SHP77 treated with DMSO at 0.1 percent for 48 hours (cell line): Measurements from ENCODE around the gene RAD52.

ENCODE experiments used
- DNase-seq: peaks from one replicate; lab custom pipeline; 2025; lab: John Stamatoyannopoulos, UW

The RAD52 gene

GRCh38 chr12:913919-914698 is 35.4 kb downstream of the RAD52 start:
- DNase-seq, result no peak

DNA sequence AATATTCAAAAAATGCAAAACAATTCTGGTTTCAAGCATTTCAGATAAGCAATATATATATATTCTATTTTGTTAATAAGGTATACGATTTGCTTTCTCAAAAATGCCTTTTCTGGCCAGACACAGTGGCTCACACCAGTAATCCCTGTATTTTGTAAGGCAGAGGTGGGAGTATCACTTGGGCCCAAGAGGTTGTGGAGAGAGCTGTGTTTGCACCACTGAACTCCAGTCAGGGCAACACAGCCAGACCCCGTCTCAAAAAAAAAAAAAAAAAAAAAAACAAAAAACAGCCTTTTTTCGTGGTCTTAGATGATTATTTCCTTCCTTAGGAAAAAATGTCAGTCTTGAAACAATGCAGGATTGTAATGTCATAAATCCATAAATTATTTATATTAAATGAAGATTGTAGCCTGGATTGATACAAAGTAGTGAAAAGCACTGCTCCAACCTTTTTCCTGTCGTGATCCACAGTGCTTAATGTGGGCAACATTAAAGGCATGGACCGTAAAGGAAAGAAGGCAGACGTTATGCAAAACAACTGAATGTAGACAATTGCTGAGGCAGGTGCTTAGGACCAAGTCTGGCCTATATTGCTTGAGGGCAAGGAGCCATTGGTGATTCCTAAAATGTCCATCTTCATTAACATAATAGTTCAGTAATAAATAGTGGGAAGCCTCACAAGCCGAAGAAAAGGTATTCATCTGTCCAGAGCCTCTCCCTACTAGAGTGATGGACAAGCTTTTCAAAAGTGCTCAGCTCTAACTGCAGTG is 36.8 kb downstream of the RAD52 start:
- DNase-seq, result no peak

GRCh38 chr12:911191-911826 is 38.2 kb downstream of the RAD52 start:
- no peak for DNase-seq

- no peak for DNase-seq
Measured at GRCh38 chr12:910416-910815, 39.1 kb downstream of the RAD52 start.

GRCh38 chr12:909861-910260 is 39.6 kb downstream of the RAD52 start:
- no peak for DNase-seq

DNA sequence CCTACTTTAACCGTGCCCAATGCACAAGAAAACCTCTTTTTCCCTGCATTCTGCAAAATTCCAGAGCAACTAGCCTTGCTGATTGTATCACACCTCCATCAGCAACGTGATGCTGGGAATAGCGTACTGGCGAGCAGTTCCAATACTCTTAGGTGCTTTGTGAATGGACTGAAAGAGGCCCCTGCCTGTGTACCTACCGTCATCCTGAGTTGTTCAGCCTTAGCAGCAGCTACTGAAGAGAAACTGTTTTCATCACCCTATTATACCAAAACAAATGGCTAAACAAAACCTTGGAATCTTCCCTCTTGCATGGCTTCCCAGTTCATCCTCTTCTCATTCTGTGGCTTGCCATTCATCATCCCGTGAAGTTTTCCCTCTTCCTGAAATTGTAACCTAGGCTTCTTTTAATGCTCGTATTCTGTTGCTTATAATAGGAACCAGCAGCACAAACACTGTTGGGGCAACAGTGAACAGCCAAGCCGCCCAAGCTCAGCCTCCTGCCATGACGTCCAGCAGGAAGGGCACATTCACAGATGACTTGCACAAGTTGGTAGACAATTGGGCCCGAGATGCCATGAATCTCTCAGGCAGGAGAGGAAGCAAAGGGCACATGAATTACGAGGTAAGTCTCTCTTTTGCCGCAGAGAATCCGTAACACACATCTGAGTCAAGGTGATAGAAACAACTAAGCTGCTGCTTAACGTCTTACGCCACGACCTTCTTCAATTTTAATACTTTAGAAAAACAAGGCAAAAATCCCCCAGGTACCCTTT is 41.9 kb downstream of the RAD52 start:
- no peak for DNase-seq

- DNase-seq, result no peak
Measured at GRCh38 chr12:906062-906585, 43.4 kb downstream of the RAD52 start.

- no peak for DNase-seq
Measured at GRCh38 chr12:905261-906031, 44.0 kb downstream of the RAD52 start.

DNA sequence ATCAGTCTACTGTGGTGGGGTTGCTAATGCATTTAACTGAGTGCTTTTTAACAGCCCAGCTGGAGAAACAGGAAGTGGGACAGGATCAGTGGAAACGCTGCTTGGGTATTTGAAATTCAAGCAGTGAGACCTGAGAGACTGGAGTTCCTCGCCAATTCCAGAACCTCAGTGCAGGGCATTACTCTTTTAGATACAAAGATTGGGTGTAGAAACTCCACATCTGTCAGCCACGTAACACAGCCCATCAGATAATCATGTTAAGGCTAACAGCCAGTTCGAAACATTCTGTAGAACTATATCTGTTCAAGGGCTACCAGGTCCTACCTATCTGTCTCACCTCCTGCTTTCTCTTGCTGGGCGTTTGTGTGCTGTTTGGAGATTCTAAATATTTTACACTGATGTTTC is 45.5 kb downstream of the RAD52 start:
- DNase-seq, result no peak

DNA sequence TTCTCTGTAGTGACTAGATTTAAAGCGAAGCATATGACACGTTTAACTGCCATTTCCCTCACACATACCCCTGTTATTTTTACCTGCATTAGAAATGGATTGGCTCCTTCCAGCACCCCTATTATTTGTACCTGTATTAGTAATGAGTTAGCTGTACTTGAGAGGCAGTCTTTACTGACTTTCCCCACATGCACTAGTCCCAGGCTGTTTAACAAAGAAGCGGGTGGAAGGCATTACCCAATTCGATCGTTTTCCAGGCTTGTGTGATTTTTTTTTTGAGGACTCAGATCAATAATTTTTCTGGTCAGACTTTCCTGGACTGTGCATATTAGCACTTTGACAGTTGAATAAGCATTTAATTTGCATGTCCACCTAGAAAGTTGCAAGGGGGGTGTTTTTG is 46.4 kb downstream of the RAD52 start:
- no peak for DNase-seq

GRCh38 chr12:902581-902980 is 46.9 kb downstream of the RAD52 start:
- DNase-seq, result no peak

DNA sequence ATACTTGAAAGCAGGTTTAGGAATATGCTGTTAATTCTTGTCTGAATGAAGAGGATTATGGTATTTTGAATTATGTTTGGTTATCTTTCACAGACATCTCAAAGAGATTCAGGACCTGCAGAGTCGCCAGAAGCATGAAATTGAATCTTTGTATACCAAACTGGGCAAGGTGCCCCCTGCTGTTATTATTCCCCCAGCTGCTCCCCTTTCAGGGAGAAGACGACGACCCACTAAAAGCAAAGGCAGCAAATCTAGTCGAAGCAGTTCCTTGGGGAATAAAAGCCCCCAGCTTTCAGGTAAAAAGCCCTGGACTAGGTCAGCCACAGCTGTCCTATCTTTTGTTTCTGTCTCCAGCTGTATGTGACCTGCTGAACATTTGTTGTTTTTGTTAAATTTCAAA is 52.1 kb downstream of the RAD52 start:
- no peak for DNase-seq

- no peak for DNase-seq
Measured at GRCh38 chr12:896031-896430, 53.5 kb downstream of the RAD52 start.

DNA sequence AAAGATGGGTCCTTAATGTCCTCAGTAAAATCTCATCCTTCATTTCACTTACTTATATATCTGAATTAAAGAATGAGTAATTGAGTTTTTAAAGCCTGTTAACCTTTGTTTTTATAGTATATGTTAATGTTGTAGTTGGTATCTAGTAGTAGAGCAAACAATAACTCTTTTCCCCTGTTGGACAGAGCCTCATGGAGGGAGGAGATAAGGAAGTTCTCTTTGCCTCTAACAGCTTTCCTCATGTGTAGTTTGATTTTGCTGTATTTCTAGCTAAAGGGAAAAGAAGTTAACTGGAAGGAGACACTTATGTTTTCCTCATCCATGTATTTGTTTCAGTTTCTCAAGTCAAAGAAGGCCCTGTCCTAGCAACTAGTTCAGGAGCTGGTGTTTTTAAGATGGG is 55.3 kb downstream of the RAD52 start:
- DNase-seq, result no peak

- DNase-seq, result no peak
Measured at GRCh38 chr12:886206-886605, 63.3 kb downstream of the RAD52 start.

DNA sequence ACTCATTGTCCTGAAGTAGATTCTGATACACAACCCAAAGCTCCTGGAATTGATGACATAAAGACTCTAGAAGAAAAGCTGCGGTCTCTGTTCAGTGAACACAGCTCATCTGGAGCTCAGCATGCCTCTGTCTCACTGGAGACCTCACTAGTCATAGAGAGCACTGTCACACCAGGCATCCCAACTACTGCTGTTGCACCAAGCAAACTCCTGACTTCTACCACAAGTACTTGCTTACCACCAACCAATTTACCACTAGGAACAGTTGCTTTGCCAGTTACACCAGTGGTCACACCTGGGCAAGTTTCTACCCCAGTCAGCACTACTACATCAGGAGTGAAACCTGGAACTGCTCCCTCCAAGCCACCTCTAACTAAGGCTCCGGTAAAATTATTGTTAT is 63.8 kb downstream of the RAD52 start:
- DNase-seq, result no peak

GRCh38 chr12:884746-885414 is 64.6 kb downstream of the RAD52 start:
- DNase-seq, result no peak

- no peak for DNase-seq
Measured at GRCh38 chr12:880656-881055, 68.8 kb downstream of the RAD52 start.

- no peak for DNase-seq
Measured at GRCh38 chr12:879641-880040, 69.9 kb downstream of the RAD52 start.

GRCh38 chr12:873954-874353 is 75.5 kb downstream of the RAD52 start:
- DNase-seq, result no peak

- no peak for DNase-seq
Measured at GRCh38 chr12:870378-870777, 79.1 kb downstream of the RAD52 start.
